Measurements from ENCODE around the gene RHOF.
A peak's percentile ranks its signal among the peaks of the same experiment; 100 is the strongest.

The RHOF gene

DNA sequence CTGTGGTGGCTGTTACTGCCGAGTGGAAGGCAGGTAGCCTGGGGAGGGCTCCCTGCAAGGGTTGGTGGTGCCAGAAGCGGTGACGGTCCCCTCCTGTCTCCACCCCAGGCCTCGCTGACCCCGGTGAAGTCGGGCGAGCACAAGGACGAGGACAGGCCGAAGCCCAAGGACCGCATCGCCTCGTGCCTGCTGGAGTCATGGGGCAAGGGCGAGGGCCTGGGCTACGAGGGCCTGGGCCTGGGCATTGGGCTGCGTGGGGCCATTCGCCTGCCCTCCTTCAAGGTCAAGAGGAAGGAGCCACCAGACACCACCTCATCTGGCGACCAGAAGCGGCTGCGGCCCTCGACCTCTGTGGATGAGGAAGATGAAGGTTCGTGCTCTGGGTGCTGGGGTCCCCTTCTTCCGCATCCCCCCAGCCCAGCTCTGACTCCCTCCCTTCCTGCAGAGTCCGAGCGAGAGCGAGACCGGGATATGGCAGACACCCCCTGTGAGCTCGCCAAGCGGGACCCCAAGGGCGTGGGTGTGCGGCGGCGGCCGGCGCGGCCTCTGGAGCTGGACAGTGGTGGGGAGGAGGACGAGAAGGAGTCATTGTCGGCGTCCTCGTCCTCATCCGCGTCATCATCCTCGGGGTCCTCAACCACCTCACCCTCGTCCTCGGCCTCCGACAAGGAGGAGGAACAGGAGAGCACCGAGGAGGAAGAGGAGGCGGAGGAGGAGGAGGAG lies 23.6 kb upstream of the RHOF start:
- H3K36me3 ChIP-seq (ENCODE audit: control insufficient read depth in 1 of 2, insufficient read depth in 2 of 2, low read length in 2 of 2) = peaks cover 57 to 69% of the 10 kb centered on the region in 2 experiments
- H2BK5ac ChIP-seq (ENCODE audit: low read depth, low read length, poor library complexity) = no peak overlapping the region
- H3K79me1 ChIP-seq (ENCODE audit: low read length) = no peaks in the 10 kb centered on the region
- H2BK12ac ChIP-seq (ENCODE audit: low read length) = no peak overlapping the region
- H3K23ac ChIP-seq (ENCODE audit: low read length) = no peak overlapping the region
- H3K79me2 ChIP-seq (ENCODE audit: control insufficient read depth, insufficient read depth, low read length, poor library complexity) = peaks cover 2% of the 10 kb centered on the region
- H2AFZ ChIP-seq (ENCODE audit: insufficient read depth, low read length, poor library complexity) = no peak overlapping the region
- no peak overlapping the region for H3K4me2 ChIP-seq (ENCODE audit: low read length)
- no peak overlapping the region for H3K4me3 ChIP-seq (ENCODE audit: low read depth, low read length)
- no peak overlapping the region for H3K14ac ChIP-seq (ENCODE audit: low read length)
- H2BK120ac ChIP-seq (ENCODE audit: insufficient read depth, low read length, poor library complexity) = no peak overlapping the region
- H3K18ac ChIP-seq (ENCODE audit: low read length) = no peak overlapping the region
- no peaks in the 10 kb centered on the region for H3K27me3 ChIP-seq (ENCODE audit: insufficient read depth, low read length)
- no peak overlapping the region for H4K8ac ChIP-seq (ENCODE audit: low read depth, low read length)
- H4K91ac ChIP-seq (ENCODE audit: low read depth, low read length) = no peak overlapping the region
- H3K9ac ChIP-seq (ENCODE audit: low read length) = no peak overlapping the region
- no peak overlapping the region for H2AK5ac ChIP-seq (ENCODE audit: low read length)
- no peak overlapping the region for H3K27ac ChIP-seq (ENCODE audit: low read depth, low read length)
- no CpG with 5 or more reads among the region's 47 CpGs for WGBS (ENCODE audit: extremely low coverage, insufficient coverage, insufficient read length)
- no peak overlapping the region for H3K4ac ChIP-seq (ENCODE audit: low read depth, low read length)
- peaks cover 3 to 4% of the 10 kb centered on the region in 2 experiments for H3K4me1 ChIP-seq (ENCODE audit: control insufficient read depth in 1 of 2, insufficient read depth in 2 of 2, low read length in 2 of 2)
- DNase-seq = no peak
- no peaks in the 10 kb centered on the region for H3K9me3 ChIP-seq (ENCODE audit: insufficient read depth, low read depth, low read length)
- H4K12ac ChIP-seq (ENCODE audit: low read depth, low read length) = no peak overlapping the region

DNA sequence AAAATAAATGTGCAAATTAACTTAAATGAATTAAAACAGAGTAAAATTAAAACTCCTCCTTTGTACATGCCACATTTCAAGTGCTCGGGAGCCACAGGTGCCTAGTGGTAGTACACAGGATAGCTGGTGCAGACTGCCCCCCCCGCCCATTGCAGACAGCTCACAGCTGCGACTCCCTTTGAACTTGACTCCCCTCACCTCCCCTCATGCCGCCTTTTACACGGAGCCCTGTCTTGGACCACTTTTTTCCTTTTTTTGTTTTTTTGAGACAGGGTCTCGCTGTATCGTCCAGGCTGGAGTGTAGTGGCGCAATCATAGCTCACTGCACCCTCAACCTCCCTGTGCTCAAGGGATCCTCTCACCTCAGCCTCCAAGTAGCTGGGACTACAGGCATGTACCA lies 21.8 kb upstream of the RHOF start:
- Histone ChIP-seq H3K27ac (ENCODE audit: low read depth, low read length) (no peak overlapping the region), H3K79me1 (ENCODE audit: low read length) (no peaks in the 10 kb centered on the region), H2BK120ac (ENCODE audit: insufficient read depth, low read length, poor library complexity) (no peak overlapping the region), H3K9ac (ENCODE audit: low read length) (no peak overlapping the region), H4K91ac (ENCODE audit: low read depth, low read length) (no peak overlapping the region), H3K79me2 (ENCODE audit: control insufficient read depth, insufficient read depth, low read length, poor library complexity) (peaks cover 2% of the 10 kb centered on the region), H3K36me3 (ENCODE audit: control insufficient read depth in 1 of 2, insufficient read depth in 2 of 2, low read length in 2 of 2) (peaks cover 59 to 67% of the 10 kb centered on the region in 2 experiments), H3K4me1 (ENCODE audit: control insufficient read depth in 1 of 2, insufficient read depth in 2 of 2, low read length in 2 of 2) (peaks cover 13 to 17% of the 10 kb centered on the region in 2 experiments), H4K12ac (ENCODE audit: low read depth, low read length) (no peak overlapping the region), H3K4me2 (ENCODE audit: low read length) (no peak overlapping the region), H3K23ac (ENCODE audit: low read length) (no peak overlapping the region), H3K14ac (ENCODE audit: low read length) (no peak overlapping the region), H3K27me3 (ENCODE audit: insufficient read depth, low read length) (no peaks in the 10 kb centered on the region), H2BK5ac (ENCODE audit: low read depth, low read length, poor library complexity) (no peak overlapping the region), H2AK5ac (ENCODE audit: low read length) (no peak overlapping the region), H3K18ac (ENCODE audit: low read length) (no peak overlapping the region), H2BK12ac (ENCODE audit: low read length) (no peak overlapping the region), H3K4me3 (ENCODE audit: low read depth, low read length) (no peak overlapping the region), H3K4ac (ENCODE audit: low read depth, low read length) (no peak overlapping the region), H4K8ac (ENCODE audit: low read depth, low read length) (no peak overlapping the region), H3K9me3 (ENCODE audit: insufficient read depth, low read depth, low read length) (no peaks in the 10 kb centered on the region), H2AFZ (ENCODE audit: insufficient read depth, low read length, poor library complexity) (no peak overlapping the region)
- no CpG with 5 or more reads among the region's 8 CpGs for WGBS (ENCODE audit: extremely low coverage, insufficient coverage, insufficient read length)
- no peak for DNase-seq

DNA sequence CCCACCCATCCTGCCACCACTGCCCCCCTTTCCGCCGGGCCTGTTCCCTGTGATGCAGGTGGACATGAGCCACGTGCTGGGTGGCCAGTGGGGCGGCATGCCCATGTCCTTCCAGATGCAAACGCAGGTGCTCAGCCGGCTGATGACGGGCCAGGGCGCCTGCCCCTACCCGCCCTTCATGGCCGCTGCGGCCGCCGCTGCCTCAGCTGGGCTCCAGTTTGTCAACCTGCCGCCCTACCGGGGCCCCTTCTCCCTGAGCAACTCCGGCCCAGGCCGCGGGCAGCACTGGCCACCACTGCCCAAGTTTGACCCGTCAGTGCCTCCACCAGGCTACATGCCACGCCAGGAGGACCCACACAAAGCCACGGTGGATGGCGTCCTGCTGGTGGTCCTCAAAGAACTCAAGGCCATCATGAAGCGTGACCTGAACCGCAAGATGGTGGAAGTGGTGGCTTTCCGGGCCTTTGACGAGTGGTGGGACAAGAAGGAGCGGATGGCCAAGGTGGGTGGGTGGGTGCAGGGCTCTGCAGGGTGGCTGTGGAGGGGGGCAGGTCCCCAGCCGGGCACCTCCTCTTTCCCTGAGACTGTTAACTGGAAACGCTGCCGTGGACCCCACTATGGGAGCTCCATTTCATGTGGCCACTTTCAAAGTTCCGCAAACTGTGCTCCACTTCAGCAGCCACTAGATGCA lies 21.1 kb upstream of the RHOF start:
- Histone ChIP-seq H3K14ac (ENCODE audit: low read length) (no peak overlapping the region), H3K4me1 (ENCODE audit: control insufficient read depth in 1 of 2, insufficient read depth in 2 of 2, low read length in 2 of 2) (peaks cover 13 to 17% of the 10 kb centered on the region in 2 experiments)
- no CpG with 5 or more reads among the region's 31 CpGs for WGBS (ENCODE audit: extremely low coverage, insufficient coverage, insufficient read length)

DNA sequence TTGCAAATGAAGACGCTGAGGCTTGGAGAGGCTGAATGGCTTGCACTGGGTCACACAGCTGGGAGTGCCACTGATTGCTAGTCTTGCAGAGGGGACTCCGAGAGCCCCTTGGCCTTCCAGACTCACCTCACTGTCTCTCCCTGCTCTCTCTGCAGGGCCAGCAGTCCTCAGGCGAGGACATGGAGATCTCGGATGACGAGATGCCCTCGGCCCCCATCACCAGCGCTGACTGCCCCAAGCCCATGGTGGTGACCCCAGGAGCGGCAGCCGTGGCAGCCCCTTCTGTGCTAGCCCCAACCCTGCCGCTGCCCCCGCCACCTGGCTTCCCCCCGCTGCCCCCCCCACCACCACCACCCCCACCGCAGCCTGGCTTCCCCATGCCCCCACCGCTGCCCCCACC lies 20.5 kb upstream of the RHOF start:
- Histone ChIP-seq H2AK5ac (ENCODE audit: low read length) (no peak overlapping the region), H3K4me3 (ENCODE audit: low read depth, low read length) (no peak overlapping the region), H3K36me3 (ENCODE audit: control insufficient read depth in 1 of 2, insufficient read depth in 2 of 2, low read length in 2 of 2) (peaks cover 55 to 68% of the 10 kb centered on the region in 2 experiments), H3K79me1 (ENCODE audit: low read length) (no peaks in the 10 kb centered on the region), H3K4me1 (ENCODE audit: control insufficient read depth in 1 of 2, insufficient read depth in 2 of 2, low read length in 2 of 2) (peaks cover 13 to 17% of the 10 kb centered on the region in 2 experiments), H3K27ac (ENCODE audit: low read depth, low read length) (no peak overlapping the region), H3K4me2 (ENCODE audit: low read length) (no peak overlapping the region), H3K14ac (ENCODE audit: low read length) (no peak overlapping the region), H4K91ac (ENCODE audit: low read depth, low read length) (no peak overlapping the region), H3K79me2 (ENCODE audit: control insufficient read depth, insufficient read depth, low read length, poor library complexity) (peaks cover 2% of the 10 kb centered on the region), H2AFZ (ENCODE audit: insufficient read depth, low read length, poor library complexity) (no peak overlapping the region), H2BK12ac (ENCODE audit: low read length) (no peak overlapping the region), H4K8ac (ENCODE audit: low read depth, low read length) (no peak overlapping the region), H3K18ac (ENCODE audit: low read length) (no peak overlapping the region), H3K4ac (ENCODE audit: low read depth, low read length) (peak overlapping the region; percentile 1), H4K12ac (ENCODE audit: low read depth, low read length) (no peak overlapping the region), H3K27me3 (ENCODE audit: insufficient read depth, low read length) (no peaks in the 10 kb centered on the region), H3K9ac (ENCODE audit: low read length) (no peak overlapping the region), H3K23ac (ENCODE audit: low read length) (no peak overlapping the region), H2BK5ac (ENCODE audit: low read depth, low read length, poor library complexity) (no peak overlapping the region), H3K9me3 (ENCODE audit: insufficient read depth, low read depth, low read length) (no peaks in the 10 kb centered on the region), H2BK120ac (ENCODE audit: insufficient read depth, low read length, poor library complexity) (no peak overlapping the region)
- no peak for DNase-seq
- no CpG with 5 or more reads among the region's 14 CpGs for WGBS (ENCODE audit: extremely low coverage, insufficient coverage, insufficient read length)

More for the DNA sequence above, 21.1 kb upstream of the RHOF start:
- Histone ChIP-seq H3K79me2 (ENCODE audit: control insufficient read depth, insufficient read depth, low read length, poor library complexity) (peaks cover 2% of the 10 kb centered on the region), H4K8ac (ENCODE audit: low read depth, low read length) (no peak overlapping the region), H3K23ac (ENCODE audit: low read length) (no peak overlapping the region), H2AK5ac (ENCODE audit: low read length) (no peak overlapping the region), H2BK120ac (ENCODE audit: insufficient read depth, low read length, poor library complexity) (no peak overlapping the region), H2BK12ac (ENCODE audit: low read length) (no peak overlapping the region), H3K79me1 (ENCODE audit: low read length) (no peaks in the 10 kb centered on the region), H3K36me3 (ENCODE audit: control insufficient read depth in 1 of 2, insufficient read depth in 2 of 2, low read length in 2 of 2) (peaks cover 59 to 67% of the 10 kb centered on the region in 2 experiments), H3K18ac (ENCODE audit: low read length) (no peak overlapping the region), H2AFZ (ENCODE audit: insufficient read depth, low read length, poor library complexity) (no peak overlapping the region), H4K91ac (ENCODE audit: low read depth, low read length) (no peak overlapping the region), H3K4ac (ENCODE audit: low read depth, low read length) (no peak overlapping the region), H3K4me3 (ENCODE audit: low read depth, low read length) (no peak overlapping the region), H3K9ac (ENCODE audit: low read length) (no peak overlapping the region), H2BK5ac (ENCODE audit: low read depth, low read length, poor library complexity) (no peak overlapping the region), H4K12ac (ENCODE audit: low read depth, low read length) (no peak overlapping the region), H3K4me2 (ENCODE audit: low read length) (no peak overlapping the region), H3K9me3 (ENCODE audit: insufficient read depth, low read depth, low read length) (no peaks in the 10 kb centered on the region), H3K27ac (ENCODE audit: low read depth, low read length) (no peak overlapping the region), H3K27me3 (ENCODE audit: insufficient read depth, low read length) (no peaks in the 10 kb centered on the region)
- no peak for DNase-seq

All from trophoblast cell (in vitro differentiated cells and primary cell).